ENCODE results near the gene NRROS.

Gene NRROS

GRCh38 chr3:196706731-196707130, 67.2 kb downstream of the NRROS start:
- TF ChIP-seq GATA2 (IDR thresholded peaks at IDR 0.05; ENCODE audit: low read depth, low read length), result no peak
- no peak for TF ChIP-seq GATA3 (IDR thresholded peaks at IDR 0.05; ENCODE audit: low read depth, low read length)

GRCh38 chr3:196707566-196707965, 68.1 kb downstream of the NRROS start:
- TF ChIP-seq GATA2 (IDR thresholded peaks at IDR 0.05; ENCODE audit: low read depth, low read length) (no peak), GATA3 (IDR thresholded peaks at IDR 0.05; ENCODE audit: low read depth, low read length) (no peak)

- TF ChIP-seq GATA3 (IDR thresholded peaks at IDR 0.05; ENCODE audit: low read depth, low read length) (no peak), GATA2 (IDR thresholded peaks at IDR 0.05; ENCODE audit: low read depth, low read length) (no peak)
These were observed 69.0 kb downstream of the NRROS start for GRCh38 chr3:196708467-196708866.

All from SH-SY5Y (cell line).